KMS-11 (cell line): ENCODE data around the gene SSBP1.

Experiments
- H2AFZ ChIP-seq: fragments of 200-600 bp; sonication (generic); 2 replicates; pipeline ENCODE4 v1.6.1; 2016; ENCODE audit warnings: antibody characterized with exemption, mixed run types, low read depth
- H3K27ac ChIP-seq: fragments of 200-600 bp; sonication (generic); 2 replicates; pipeline ENCODE4 v1.6.1; 2016; ENCODE audit warnings: mild to moderate bottlenecking, mixed run types
- H3K27me3 ChIP-seq: fragments of 200-600 bp; sonication (generic); 2 replicates; pipeline ENCODE4 v1.6.1; 2017; ENCODE audit warnings: mild to moderate bottlenecking, low read depth, mixed run types, moderate library complexity; ENCODE audit not compliant: insufficient read depth
- H3K36me3 ChIP-seq: fragments of 200-600 bp; sonication (generic); 2 replicates; pipeline ENCODE4 v1.6.1; 2017; ENCODE audit warnings: mild to moderate bottlenecking, mixed run types; ENCODE audit not compliant: insufficient read depth
- H3K4me1 ChIP-seq: fragments of 200-600 bp; sonication (generic); 2 replicates; pipeline ENCODE4 v1.6.1; 2016; ENCODE audit warnings: mild to moderate bottlenecking, low read depth, mixed run types; ENCODE audit not compliant: poor library complexity, severe bottlenecking
- H3K4me2 ChIP-seq: fragments of 200-600 bp; sonication (generic); 2 replicates; pipeline ENCODE4 v1.7.0; 2016; ENCODE audit warnings: mild to moderate bottlenecking, mixed run types
- H3K4me3 ChIP-seq: fragments of 200-600 bp; sonication (generic); IDR thresholded peaks from 2 replicates; pipeline ENCODE4 v1.6.1; 2017; ENCODE audit warnings: low read depth, low read length, mixed read lengths; ENCODE audit not compliant: insufficient read depth
- H3K79me2 ChIP-seq: fragments of 200-600 bp; sonication (generic); 2 replicates; pipeline ENCODE4 v1.6.1; 2016; ENCODE audit warnings: low read depth, mixed run types; ENCODE audit not compliant: insufficient read depth
- H3K9ac ChIP-seq: fragments of 200-600 bp; sonication (generic); 2 replicates; pipeline ENCODE4 v1.6.1; 2016; ENCODE audit warnings: mild to moderate bottlenecking, mixed run types
- H4K20me1 ChIP-seq: fragments of 200-600 bp; sonication (generic); 2 replicates; pipeline ENCODE4 v1.6.1; 2016; ENCODE audit warnings: mild to moderate bottlenecking, mixed run types; ENCODE audit not compliant: insufficient read depth
- CTCF ChIP-seq: fragments of 200-600 bp; sonication (generic); conservative IDR thresholded peaks from 2 replicates; pipeline ENCODE4 v1.6.1; 2017; ENCODE audit warnings: low read depth, mild to moderate bottlenecking, antibody characterized with exemption, low read length, moderate library complexity, mixed read lengths

The SSBP1 gene

DNA sequence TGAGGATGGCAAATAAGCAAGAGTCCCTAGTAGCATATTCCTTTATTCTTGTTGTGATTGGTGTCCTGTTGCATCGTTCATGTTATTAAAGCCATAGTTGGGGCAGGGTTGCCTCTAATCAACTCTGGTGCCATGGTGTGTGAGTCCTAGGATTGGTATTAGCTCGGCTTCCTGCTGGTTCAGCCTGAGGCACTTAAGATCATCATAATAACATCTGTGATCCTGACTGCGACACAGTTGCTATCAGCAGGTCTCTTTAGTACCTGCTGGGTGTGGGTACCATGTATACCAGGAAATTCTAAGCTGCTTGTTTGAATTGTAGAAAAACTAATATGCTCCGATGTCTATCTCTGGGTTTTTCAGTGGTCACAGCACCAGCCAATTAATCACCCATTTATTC lies 28.4 kb upstream of the SSBP1 start:
- no peaks in the 10 kb centered on the region for H3K36me3 ChIP-seq
- no peaks in the 10 kb centered on the region for H3K79me2 ChIP-seq
- H3K27ac ChIP-seq = no peak overlapping the region
- H3K4me2 ChIP-seq = no peak overlapping the region
- no peak for TF ChIP-seq CTCF
- H3K4me1 ChIP-seq = no peaks in the 10 kb centered on the region
- H3K9ac ChIP-seq = no peak overlapping the region
- H3K27me3 ChIP-seq = no peaks in the 10 kb centered on the region
- H3K4me3 ChIP-seq = no peak overlapping the region
- no peaks in the 10 kb centered on the region for H4K20me1 ChIP-seq
- H2AFZ ChIP-seq = no peak overlapping the region

DNA sequence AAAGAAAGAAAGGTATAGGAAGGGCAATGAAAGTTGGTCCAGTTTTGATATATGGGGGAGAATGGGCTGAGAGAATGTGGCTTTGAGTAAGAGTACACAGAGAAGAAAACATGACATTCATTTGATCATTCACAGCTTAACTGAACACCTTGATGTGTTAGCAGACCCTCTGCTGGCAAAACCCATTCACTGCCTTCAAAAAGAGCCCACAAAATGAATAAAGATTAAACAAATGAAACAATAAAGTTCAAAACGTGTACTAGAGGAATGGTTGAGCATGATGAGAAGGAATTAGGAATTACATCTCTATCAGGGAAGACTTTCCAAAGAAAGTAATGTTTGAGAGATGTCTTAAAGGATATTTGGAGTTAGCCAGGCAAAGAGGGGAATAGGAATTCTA lies 27.9 kb upstream of the SSBP1 start:
- no peak overlapping the region for H2AFZ ChIP-seq
- H3K4me1 ChIP-seq = no peaks in the 10 kb centered on the region
- H3K79me2 ChIP-seq = no peaks in the 10 kb centered on the region
- no peak overlapping the region for H3K27ac ChIP-seq
- H3K9ac ChIP-seq = no peak overlapping the region
- H4K20me1 ChIP-seq = no peaks in the 10 kb centered on the region
- no peak for TF ChIP-seq CTCF
- no peaks in the 10 kb centered on the region for H3K36me3 ChIP-seq
- H3K27me3 ChIP-seq = no peaks in the 10 kb centered on the region
- H3K4me2 ChIP-seq = no peak overlapping the region
- no peak overlapping the region for H3K4me3 ChIP-seq

DNA sequence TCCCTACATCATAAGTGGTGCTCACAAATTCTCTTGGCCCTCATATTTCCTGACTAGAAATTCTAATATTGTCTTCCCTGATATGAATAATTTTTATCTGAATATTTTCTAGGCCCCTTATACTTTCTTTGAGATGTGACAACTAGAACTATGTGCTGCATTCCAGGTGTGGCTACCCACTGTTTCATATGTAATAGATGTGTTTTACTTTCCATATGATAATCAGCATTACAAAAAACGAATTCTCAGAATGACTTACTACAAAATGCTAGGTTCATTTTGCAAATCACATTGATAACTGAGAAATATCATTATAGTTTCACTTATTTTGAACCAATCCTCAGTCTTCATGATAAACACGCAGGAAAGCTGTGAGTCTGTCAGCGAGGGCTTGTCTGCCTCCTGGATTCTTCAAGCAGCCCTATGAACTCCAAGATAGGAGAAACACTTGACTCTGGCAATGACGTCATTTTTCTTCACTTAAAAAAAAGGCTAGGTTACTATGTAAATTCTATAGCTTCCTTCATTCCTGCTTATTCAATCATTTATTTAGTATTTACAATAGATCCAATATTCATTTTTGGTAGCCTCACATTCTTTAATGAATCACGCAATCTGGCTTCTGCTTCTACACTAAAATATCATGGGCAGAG lies 25.4 kb upstream of the SSBP1 start:
- Histone ChIP-seq H3K4me1 (no peaks in the 10 kb centered on the region), H3K36me3 (no peaks in the 10 kb centered on the region), H3K9ac (no peak overlapping the region), H3K4me2 (no peak overlapping the region), H3K27ac (no peak overlapping the region), H4K20me1 (no peaks in the 10 kb centered on the region), H2AFZ (no peak overlapping the region), H3K27me3 (no peaks in the 10 kb centered on the region), H3K4me3 (no peak overlapping the region), H3K79me2 (no peaks in the 10 kb centered on the region)
- no peak for TF ChIP-seq CTCF

GRCh38 chr7:141713890-141714289 lies 24.3 kb upstream of the SSBP1 start:
- H3K36me3 ChIP-seq = no peaks in the 10 kb centered on the region
- no peak overlapping the region for H2AFZ ChIP-seq
- no peak overlapping the region for H3K4me2 ChIP-seq
- no peaks in the 10 kb centered on the region for H4K20me1 ChIP-seq
- no peak for TF ChIP-seq CTCF
- H3K9ac ChIP-seq = no peak overlapping the region
- H3K4me1 ChIP-seq = no peaks in the 10 kb centered on the region
- H3K79me2 ChIP-seq = no peaks in the 10 kb centered on the region
- H3K4me3 ChIP-seq = no peak overlapping the region
- H3K27me3 ChIP-seq = no peaks in the 10 kb centered on the region
- H3K27ac ChIP-seq = no peak overlapping the region
